T-cell (primary cell): ENCODE data around the gene TNS1. TPM values are rescaled to one million over a fixed set of nuclear protein-coding genes. Genes with fewer than 3 reads are reported as not detected.

Experiments
- ATAC-seq, 4 experiments: fragments of 200-7000 bp in 3 of 4; fragments of 150-1000 bp in 1 of 4; cut with Tn5 transposase; replicated peaks in 1 of 4; 1 replicate in 3 of 4; 2 replicates in 1 of 4; pipeline ENCODE4 v1.10.0; 2021; ENCODE audit warnings: moderate library complexity in 3 of 4, mild to moderate bottlenecking in 2 of 4, moderate number of reproducible peaks in 1 of 4
- CTCF ChIA-PET, 2 donors: fragments of 300-600 bp; sonication (Branson Sonifier 250); formaldehyde crosslinking; loops; one replicate each; lab custom pipeline; 2022; ENCODE audit warnings: antibody characterized with exemption in 2 of 2; lab: Charles Lee
- POLR2A ChIA-PET, 2 donors: fragments of 300-600 bp; sonication (Branson Sonifier 250); formaldehyde crosslinking; loops; one replicate each; lab custom pipeline; 2022; ENCODE audit warnings: antibody characterized with exemption in 2 of 2; lab: Charles Lee
- DNase-seq, 35 experiments: peaks; one replicate each; pipeline versions ENCODE4 v3.0.0 to v3.0.0-alpha.2; 2013 to 2023
- H3K27ac ChIP-seq: one replicate; pipeline ENCODE4 v1.5.1; 2013; ENCODE audit warnings: low read length
- H3K27me3 ChIP-seq, 2 experiments: replicated peaks in 1 of 2; 1 replicate in 1 of 2; 2 replicates in 1 of 2; pipeline versions ENCODE4 v1.6.1 to v1.7.0; 2013; ENCODE audit warnings: low read length in 1 of 2, mixed read lengths in 1 of 2; ENCODE audit not compliant: control insufficient read depth in 2 of 2, insufficient read depth in 2 of 2; ENCODE audit errors: extremely low read depth in 1 of 2
- H3K36me3 ChIP-seq, 2 donors: 1 replicate in 1 of 2; 2 replicates in 1 of 2; pipeline versions ENCODE4 v1.6.1 to v1.7.0; 2013; ENCODE audit warnings: low read length in 1 of 2; ENCODE audit not compliant: control insufficient read depth in 2 of 2, insufficient read depth in 1 of 2; ENCODE audit errors: extremely low read depth in 1 of 2
- H3K4me1 ChIP-seq, 2 experiments: 1 replicate in 1 of 2; 2 replicates in 1 of 2; pipeline versions ENCODE4 v1.6.1 to v1.7.0; 2013; ENCODE audit warnings: low read length in 2 of 2, mixed read lengths in 1 of 2; ENCODE audit not compliant: insufficient read depth in 2 of 2, control insufficient read depth in 1 of 2; ENCODE audit errors: extremely low read depth in 1 of 2
- H3K4me3 ChIP-seq, 2 donors: 1 replicate in 1 of 2; 2 replicates in 1 of 2; pipeline versions ENCODE4 v1.5.1 to v1.7.0; 2013; ENCODE audit warnings: mild to moderate bottlenecking in 2 of 2, low read length in 1 of 2, moderate library complexity in 1 of 2; ENCODE audit not compliant: control insufficient read depth in 1 of 2; ENCODE audit errors: extremely low read depth in 1 of 2
- H3K9me3 ChIP-seq: 2 replicates; pipeline ENCODE4 v1.7.0; 2013
- H3K27ac Mint-ChIP-seq, 2 donors: one replicate each; pipeline ENCODE4 v1.8.0; 2020 to 2021; ENCODE audit warnings: mild to moderate bottlenecking in 2 of 2, mixed read lengths in 2 of 2
- H3K27me3 Mint-ChIP-seq, 2 donors: one replicate each; pipeline ENCODE4 v1.8.0; 2021 to 2022; ENCODE audit warnings: mixed read lengths in 2 of 2
- H3K36me3 Mint-ChIP-seq: one replicate; pipeline ENCODE4 v1.8.0; 2021; ENCODE audit warnings: mixed read lengths
- H3K4me1 Mint-ChIP-seq, 3 donors: one replicate each; pipeline ENCODE4 v1.8.0; 2020 to 2022; ENCODE audit warnings: mixed read lengths in 3 of 3, mild to moderate bottlenecking in 1 of 3
- H3K4me3 Mint-ChIP-seq, 3 donors: one replicate each; pipeline ENCODE4 v1.8.0; 2020 to 2022; ENCODE audit warnings: mild to moderate bottlenecking in 3 of 3, mixed read lengths in 3 of 3, moderate library complexity in 3 of 3
- H3K9me3 Mint-ChIP-seq, 3 donors: one replicate each; pipeline ENCODE4 v1.8.0; 2020 to 2022; ENCODE audit warnings: mixed read lengths in 3 of 3
- WGBS: methylation state at CpG from one replicate; pipeline ENCODE4 v1.1.5; 2013; ENCODE audit warnings: missing lambda C conversion rate; ENCODE audit not compliant: insufficient coverage; 5-methylcytosine and 5-hydroxymethylcytosine counted together
- total RNA-seq, 35 experiments: library from RNA in 6 of 35; stranded (reverse) in 6 of 35; fragments of 120-200 nt in 1 of 35; gene quantifications; one replicate each; pipeline versions ENCODE4 v1.2.1 to v1.2.4 and lab custom pipeline; 2013 to 2026

The TNS1 gene
- total RNA-seq, 5 donors from 2014 or later (not counting 1 experiment from before 2014, with no cell fraction given) = 0.28 to 2.1 (median 1.3) TPM

- ChIA-PET CTCF (no interaction called here), POLR2A (no interaction called here)
- peaks cover 0 to 30% of the 10 kb centered on the region in 2 experiments for H3K27me3 ChIP-seq
- H3K9me3 Mint-ChIP-seq = no peaks in the 10 kb centered on the region
- H3K4me3 Mint-ChIP-seq = no peak overlapping the region
- H3K9me3 ChIP-seq = no peaks in the 10 kb centered on the region
- no peak for DNase-seq
- 90% methylated on average over 3 of the region's 8 CpGs for WGBS
- no peaks in the 10 kb centered on the region for H3K36me3 ChIP-seq
- peaks cover 8 to 10% of the 10 kb centered on the region in 2 donors for H3K27me3 Mint-ChIP-seq
- H3K4me1 Mint-ChIP-seq = no peaks in the 10 kb centered on the region
- no peak overlapping the region for H3K27ac ChIP-seq
- H3K36me3 Mint-ChIP-seq = no peaks in the 10 kb centered on the region
- no peak overlapping the region for H3K27ac Mint-ChIP-seq
- no peak for ATAC-seq
- no peak overlapping the region for H3K4me3 ChIP-seq
- H3K4me1 ChIP-seq = no peaks in the 10 kb centered on the region
Measured at GRCh38 chr2:217833439-217833838, 169.4 kb downstream of the TNS1 start.

DNA sequence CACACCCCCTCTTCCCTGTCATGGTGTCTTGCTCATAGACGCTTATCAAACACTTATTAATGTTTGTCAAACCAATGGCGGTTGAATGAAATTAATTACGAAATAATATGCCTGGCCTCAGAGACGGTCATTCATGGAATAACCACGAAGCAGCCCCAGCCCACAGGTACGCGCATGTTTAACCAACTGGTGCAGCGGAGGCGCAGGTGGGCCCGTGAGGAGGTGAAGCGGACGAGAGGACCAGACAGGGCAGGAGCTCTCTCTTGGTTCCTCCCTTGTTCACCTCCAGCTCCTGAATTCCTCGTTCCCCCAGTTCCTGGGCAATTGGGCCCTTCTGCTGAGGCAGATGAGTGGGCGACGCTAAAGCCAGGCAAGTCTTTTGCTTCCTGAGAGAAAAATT is 169.8 kb downstream of the TNS1 start:
- WGBS = 87% methylated on average over 13 of the region's 15 CpGs
- Histone ChIP-seq H3K36me3 (no peaks in the 10 kb centered on the region), H3K27ac (no peak overlapping the region), H3K9me3 (no peaks in the 10 kb centered on the region), H3K4me3 (no peak overlapping the region), H3K4me1 (no peaks in the 10 kb centered on the region), H3K27me3 (peaks cover 0 to 30% of the 10 kb centered on the region in 2 experiments)
- Mint-ChIP-seq H3K36me3 (no peaks in the 10 kb centered on the region), H3K27ac (no peak overlapping the region), H3K4me1 (no peaks in the 10 kb centered on the region), H3K27me3 (peaks cover 8 to 10% of the 10 kb centered on the region in 2 donors), H3K4me3 (no peak overlapping the region), H3K9me3 (no peaks in the 10 kb centered on the region)
- ChIA-PET POLR2A (no interaction called here), CTCF (no interaction called here)
- ATAC-seq (no peak), DNase-seq (no peak)

GRCh38 chr2:217832115-217832514 is 170.7 kb downstream of the TNS1 start:
- peaks cover 8 to 10% of the 10 kb centered on the region in 2 donors for H3K27me3 Mint-ChIP-seq
- no peaks in the 10 kb centered on the region for H3K9me3 ChIP-seq
- H3K36me3 ChIP-seq = no peaks in the 10 kb centered on the region
- POLR2A ChIA-PET = no interaction called here
- CTCF ChIA-PET = no interaction called here
- no peaks in the 10 kb centered on the region for H3K4me1 Mint-ChIP-seq
- no peak overlapping the region for H3K4me3 ChIP-seq
- no peaks in the 10 kb centered on the region for H3K9me3 Mint-ChIP-seq
- WGBS = 66% methylated on average over 4 of the region's 5 CpGs
- H3K27me3 ChIP-seq = peaks cover 0 to 29% of the 10 kb centered on the region in 2 experiments
- DNase-seq (no peak), ATAC-seq (no peak)
- no peak overlapping the region for H3K27ac Mint-ChIP-seq
- no peaks in the 10 kb centered on the region for H3K4me1 ChIP-seq
- no peak overlapping the region for H3K27ac ChIP-seq
- H3K4me3 Mint-ChIP-seq = no peak overlapping the region
- H3K36me3 Mint-ChIP-seq = no peaks in the 10 kb centered on the region

- no peak overlapping the region for H3K27ac Mint-ChIP-seq
- 86% methylated on average over 4 of the region's 10 CpGs for WGBS
- H3K27me3 Mint-ChIP-seq = peaks cover 3 to 10% of the 10 kb centered on the region in 2 donors
- H3K4me1 Mint-ChIP-seq = no peaks in the 10 kb centered on the region
- DNase-seq (no peak), ATAC-seq (no peak)
- Histone ChIP-seq H3K27ac (no peak overlapping the region), H3K36me3 (no peaks in the 10 kb centered on the region), H3K4me1 (no peaks in the 10 kb centered on the region), H3K4me3 (no peak overlapping the region), H3K27me3 (peaks cover 0 to 23% of the 10 kb centered on the region in 2 experiments), H3K9me3 (no peaks in the 10 kb centered on the region)
- ChIA-PET POLR2A (no interaction called here), CTCF (no interaction called here)
- no peaks in the 10 kb centered on the region for H3K36me3 Mint-ChIP-seq
- H3K4me3 Mint-ChIP-seq = no peak overlapping the region
- H3K9me3 Mint-ChIP-seq = no peaks in the 10 kb centered on the region
Measured at GRCh38 chr2:217831306-217831705, 171.5 kb downstream of the TNS1 start.

DNA sequence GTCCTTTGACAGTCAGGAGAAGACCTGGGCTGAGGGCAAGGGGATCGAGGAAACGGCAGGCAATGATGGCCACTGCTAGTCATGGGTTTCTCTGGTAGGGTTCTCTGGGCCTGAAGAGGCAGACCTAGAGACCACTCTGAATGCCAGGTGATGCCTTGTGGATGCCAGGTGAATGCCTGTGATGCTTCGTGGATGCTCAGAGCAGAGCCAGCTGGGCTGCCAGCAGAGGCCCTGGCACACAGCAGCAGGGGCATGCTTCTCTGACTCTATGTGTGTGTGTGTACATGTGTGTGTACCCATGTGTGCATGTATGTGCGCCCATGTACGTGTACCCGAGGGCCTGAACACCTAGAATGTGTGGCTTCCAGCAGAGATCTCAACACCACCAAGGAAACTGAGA is 172.0 kb downstream of the TNS1 start:
- WGBS = 92% methylated on average over 3 of the region's 6 CpGs
- DNase-seq (no peak), ATAC-seq (no peak)
- no peaks in the 10 kb centered on the region for H3K9me3 Mint-ChIP-seq
- peaks cover 0 to 23% of the 10 kb centered on the region in 2 experiments for H3K27me3 ChIP-seq
- peaks cover 3 to 10% of the 10 kb centered on the region in 2 donors for H3K27me3 Mint-ChIP-seq
- no peak overlapping the region for H3K4me3 Mint-ChIP-seq
- H3K4me1 ChIP-seq = no peaks in the 10 kb centered on the region
- H3K27ac Mint-ChIP-seq = no peak overlapping the region
- H3K36me3 ChIP-seq = no peaks in the 10 kb centered on the region
- H3K4me1 Mint-ChIP-seq = no peaks in the 10 kb centered on the region
- no peak overlapping the region for H3K4me3 ChIP-seq
- CTCF ChIA-PET = no interaction called here
- no peak overlapping the region for H3K27ac ChIP-seq
- POLR2A ChIA-PET = no interaction called here
- H3K9me3 ChIP-seq = no peaks in the 10 kb centered on the region
- H3K36me3 Mint-ChIP-seq = no peaks in the 10 kb centered on the region

GRCh38 chr2:217830061-217830460 is 172.7 kb downstream of the TNS1 start:
- POLR2A ChIA-PET = no interaction called here
- H3K9me3 ChIP-seq = no peaks in the 10 kb centered on the region
- no peaks in the 10 kb centered on the region for H3K36me3 ChIP-seq
- peaks cover 0 to 23% of the 10 kb centered on the region in 2 experiments for H3K27me3 ChIP-seq
- H3K27ac Mint-ChIP-seq = no peak overlapping the region
- 79% methylated on average over 4 of the region's 9 CpGs for WGBS
- ATAC-seq = no peak
- no peaks in the 10 kb centered on the region for H3K4me1 Mint-ChIP-seq
- DNase-seq = no peak
- H3K36me3 Mint-ChIP-seq = no peaks in the 10 kb centered on the region
- no peaks in the 10 kb centered on the region for H3K9me3 Mint-ChIP-seq
- H3K4me1 ChIP-seq = no peaks in the 10 kb centered on the region
- H3K27ac ChIP-seq = no peak overlapping the region
- no peak overlapping the region for H3K4me3 Mint-ChIP-seq
- H3K27me3 Mint-ChIP-seq = peaks cover 3 to 10% of the 10 kb centered on the region in 2 donors
- CTCF ChIA-PET = no interaction called here
- no peak overlapping the region for H3K4me3 ChIP-seq

- ChIA-PET POLR2A (no interaction called here), CTCF (no interaction called here)
- no peaks in the 10 kb centered on the region for H3K36me3 ChIP-seq
- peaks cover 0 to 18% of the 10 kb centered on the region in 2 experiments for H3K27me3 ChIP-seq
- H3K4me1 Mint-ChIP-seq = no peaks in the 10 kb centered on the region
- no peak overlapping the region for H3K4me3 Mint-ChIP-seq
- no peaks in the 10 kb centered on the region for H3K9me3 ChIP-seq
- H3K9me3 Mint-ChIP-seq = no peaks in the 10 kb centered on the region
- H3K36me3 Mint-ChIP-seq = no peaks in the 10 kb centered on the region
- 51% methylated on average over 6 of the region's 8 CpGs for WGBS
- H3K27ac Mint-ChIP-seq = no peak overlapping the region
- H3K4me1 ChIP-seq = no peaks in the 10 kb centered on the region
- peaks cover 3 to 8% of the 10 kb centered on the region in 2 donors for H3K27me3 Mint-ChIP-seq
- H3K4me3 ChIP-seq = no peak overlapping the region
- H3K27ac ChIP-seq = no peak overlapping the region
- ATAC-seq (no peak), DNase-seq (no peak)
Measured at GRCh38 chr2:217829420-217829819, 173.4 kb downstream of the TNS1 start.
